ENCODE results near the gene PPP4R1.

GRCh38 chr18:9615280-9615797 is 980 bp upstream of the PPP4R1 start:
- TF ChIP-seq CTCF (optimal IDR thresholded peaks at IDR 0.05 in 1 of 3, IDR thresholded peaks at IDR 0.05 in 1 of 3, conservative IDR thresholded peaks at IDR 0.05 in 1 of 3; ENCODE audit: extremely low read depth in 1 of 3, insufficient read depth in 2 of 3, low read length in 3 of 3) (no peak), EZH2 (IDR thresholded peaks at IDR 0.05; ENCODE audit: low read length) (no peak)

Data from keratinocyte (primary cell).